Measurements from ENCODE around the gene ST6GALNAC5. TPM values are rescaled to one million over a fixed set of nuclear protein-coding genes. Genes with fewer than 3 reads are reported as not detected.
"Not testable (repeated sequence)": the region's sequence is repeated elsewhere in the genome, so short reads cannot be mapped to it uniquely, and the experiment has no call there.

The ST6GALNAC5 gene
- polyA plus RNA-seq, 1 experiment, result 1.6 TPM

DNA sequence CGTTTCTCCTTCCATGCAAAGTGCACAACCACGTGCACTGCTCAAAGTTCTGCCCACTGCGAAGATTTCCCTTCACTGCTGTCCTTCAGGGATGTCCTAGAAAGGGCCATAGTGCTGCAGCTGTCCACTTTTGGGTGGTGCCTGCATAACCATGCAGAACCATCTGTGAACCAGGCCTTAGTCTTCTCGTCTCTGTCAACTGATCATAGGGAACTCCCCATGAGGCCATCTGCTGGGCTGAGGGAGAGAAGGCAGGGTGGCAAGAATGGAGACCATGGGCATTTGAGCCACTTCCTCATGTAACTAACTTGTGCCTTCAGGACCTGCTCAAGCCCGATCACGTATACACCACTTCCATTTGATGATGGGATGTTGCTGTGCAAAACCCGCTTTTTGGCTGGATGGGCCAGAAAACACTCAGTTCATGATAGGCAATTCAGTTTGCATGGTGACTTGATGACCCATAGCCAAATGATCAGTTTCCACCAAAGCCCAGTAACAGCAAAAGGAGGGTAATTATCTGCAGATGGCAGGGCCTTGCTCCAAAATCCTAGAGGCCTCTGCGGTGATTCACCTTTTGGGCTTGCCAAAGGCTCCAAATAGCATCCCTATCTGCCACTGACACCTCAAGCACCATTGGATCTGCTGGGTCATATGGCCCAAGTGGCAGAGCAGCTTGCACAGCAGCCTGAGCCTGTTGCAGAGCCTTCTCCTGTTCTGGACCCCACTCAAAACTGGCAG lies 9.5 kb downstream of the ST6GALNAC5 start:
- H3K27ac ChIP-seq (ENCODE audit: low read depth, low read length), result no peak overlapping the region
- no peak overlapping the region for H3K4me3 ChIP-seq (ENCODE audit: low read depth, low read length)
- no peaks in the 10 kb centered on the region for H3K27me3 ChIP-seq (ENCODE audit: control insufficient read depth, insufficient read depth, low read length)
- ChIA-PET POLR2A (no interaction called here), CTCF (no interaction called here)
- no peak for DNase-seq (ENCODE audit: low read depth, low spot score)
- TF ChIP-seq, protein P1, sequence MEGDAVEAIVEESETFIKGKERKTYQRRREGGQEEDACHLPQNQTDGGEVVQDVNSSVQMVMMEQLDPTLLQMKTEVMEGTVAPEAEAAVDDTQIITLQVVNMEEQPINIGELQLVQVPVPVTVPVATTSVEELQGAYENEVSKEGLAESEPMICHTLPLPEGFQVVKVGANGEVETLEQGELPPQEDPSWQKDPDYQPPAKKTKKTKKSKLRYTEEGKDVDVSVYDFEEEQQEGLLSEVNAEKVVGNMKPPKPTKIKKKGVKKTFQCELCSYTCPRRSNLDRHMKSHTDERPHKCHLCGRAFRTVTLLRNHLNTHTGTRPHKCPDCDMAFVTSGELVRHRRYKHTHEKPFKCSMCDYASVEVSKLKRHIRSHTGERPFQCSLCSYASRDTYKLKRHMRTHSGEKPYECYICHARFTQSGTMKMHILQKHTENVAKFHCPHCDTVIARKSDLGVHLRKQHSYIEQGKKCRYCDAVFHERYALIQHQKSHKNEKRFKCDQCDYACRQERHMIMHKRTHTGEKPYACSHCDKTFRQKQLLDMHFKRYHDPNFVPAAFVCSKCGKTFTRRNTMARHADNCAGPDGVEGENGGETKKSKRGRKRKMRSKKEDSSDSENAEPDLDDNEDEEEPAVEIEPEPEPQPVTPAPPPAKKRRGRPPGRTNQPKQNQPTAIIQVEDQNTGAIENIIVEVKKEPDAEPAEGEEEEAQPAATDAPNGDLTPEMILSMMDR (IDR thresholded peaks at IDR 0.05; ENCODE audit: low read depth, low read length), result no peak
- H3K9me3 ChIP-seq (ENCODE audit: control insufficient read depth, insufficient read depth, low read length), result no peaks in the 10 kb centered on the region

- H3K9me3 ChIP-seq (ENCODE audit: control insufficient read depth, insufficient read depth, low read length); POLR2A ChIA-PET; CTCF ChIA-PET; H3K27ac ChIP-seq (ENCODE audit: low read depth, low read length); H3K27me3 ChIP-seq (ENCODE audit: control insufficient read depth, insufficient read depth, low read length); H3K4me3 ChIP-seq (ENCODE audit: low read depth, low read length); DNase-seq (ENCODE audit: low read depth, low spot score): not testable (repeated sequence)
Observed at GRCh38 chr1:76879014-76879413, 11.7 kb downstream of the ST6GALNAC5 start.

- POLR2A ChIA-PET, result no interaction called here
- CTCF ChIA-PET, result no interaction called here
- Histone ChIP-seq H3K27me3 (ENCODE audit: control insufficient read depth, insufficient read depth, low read length) (no peaks in the 10 kb centered on the region), H3K4me3 (ENCODE audit: low read depth, low read length) (no peak overlapping the region), H3K9me3 (ENCODE audit: control insufficient read depth, insufficient read depth, low read length) (no peaks in the 10 kb centered on the region), H3K27ac (ENCODE audit: low read depth, low read length) (no peak overlapping the region)
- DNase-seq (ENCODE audit: low read depth, low spot score), result no peak
- TF ChIP-seq, protein P1 (IDR thresholded peaks at IDR 0.05; ENCODE audit: low read depth, low read length), result no peak
Observed at GRCh38 chr1:76881762-76882161, 14.5 kb downstream of the ST6GALNAC5 start.

DNA sequence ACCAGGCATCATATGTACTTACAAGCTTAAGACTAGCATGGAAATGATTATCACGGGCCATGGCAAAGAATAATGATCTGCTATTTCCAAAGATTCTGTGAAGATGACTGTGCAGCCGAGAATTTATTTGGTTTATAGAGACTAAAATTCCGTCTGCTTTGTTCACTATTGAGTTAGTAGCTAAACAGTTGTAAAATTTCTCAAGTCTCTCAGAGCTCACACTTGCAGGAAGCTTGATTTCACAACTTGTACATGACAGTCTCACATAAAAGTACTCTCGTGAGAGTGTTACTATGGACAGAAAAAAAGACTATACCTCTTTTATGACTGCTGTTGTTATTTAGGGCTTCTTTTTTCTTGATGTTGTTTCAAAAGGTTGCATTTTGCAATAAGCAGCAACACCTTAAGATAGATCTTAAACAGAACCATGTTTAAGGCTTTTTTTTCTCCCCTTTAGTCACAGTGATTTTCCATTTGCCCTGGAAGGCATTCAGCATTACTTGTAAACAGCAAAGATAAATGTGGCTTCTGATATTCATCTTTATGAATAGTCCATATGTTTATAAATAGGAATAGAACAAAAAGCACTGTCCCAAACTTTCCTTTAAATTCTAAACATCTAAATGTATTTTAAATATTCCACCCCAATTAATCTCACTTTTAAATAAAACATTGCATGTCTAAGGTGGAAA lies 24.8 kb downstream of the ST6GALNAC5 start:
- Histone ChIP-seq H3K4me3 (ENCODE audit: low read depth, low read length) (no peak overlapping the region), H3K27me3 (ENCODE audit: control insufficient read depth, insufficient read depth, low read length) (no peaks in the 10 kb centered on the region), H3K27ac (ENCODE audit: low read depth, low read length) (no peak overlapping the region), H3K9me3 (ENCODE audit: control insufficient read depth, insufficient read depth, low read length) (no peaks in the 10 kb centered on the region)
- DNase-seq (ENCODE audit: low read depth, low spot score), result peak; percentile 18
- ChIA-PET POLR2A (no interaction called here), CTCF (interaction anchor here (1.0 kb wide), 1 partner anchor 234 kb away, joined by 3 read pairs; no protein-coding TSS in a partner anchor)
- TF ChIP-seq, protein P1 (IDR thresholded peaks at IDR 0.05; ENCODE audit: low read depth, low read length), result no peak

GRCh38 chr1:76892675-76893074 lies 25.4 kb downstream of the ST6GALNAC5 start:
- ChIA-PET CTCF (no interaction called here), POLR2A (no interaction called here)
- TF ChIP-seq, protein P1 (IDR thresholded peaks at IDR 0.05; ENCODE audit: low read depth, low read length), result no peak
- H3K9me3 ChIP-seq (ENCODE audit: control insufficient read depth, insufficient read depth, low read length), result no peaks in the 10 kb centered on the region
- H3K27me3 ChIP-seq (ENCODE audit: control insufficient read depth, insufficient read depth, low read length), result no peaks in the 10 kb centered on the region
- H3K27ac ChIP-seq (ENCODE audit: low read depth, low read length), result no peak overlapping the region
- no peak overlapping the region for H3K4me3 ChIP-seq (ENCODE audit: low read depth, low read length)
- DNase-seq (ENCODE audit: low read depth, low spot score), result no peak

All from AG04450 (cell line).